Spinal cord (tissue), 10 donors: ENCODE results near the gene TNNI3. TPM values are rescaled to one million over a fixed set of nuclear protein-coding genes. Genes with fewer than 3 reads are reported as not detected.
A peak's percentile ranks its signal among the peaks of the same experiment; 100 is the strongest.
"Not testable (repeated sequence)": the region's sequence is repeated elsewhere in the genome, so short reads cannot be mapped to it uniquely, and the experiment has no call there.

Source experiments
- DNase-seq, 6 donors: peaks; one replicate each; pipeline versions ENCODE4 v3.0.0 to v3.0.0-alpha.2; 2013 to 2015; ENCODE audit warnings: low spot score in 6 of 6, low read depth in 4 of 6
- H3K27ac ChIP-seq: one replicate; pipeline ENCODE4 v1.5.1; 2013; ENCODE audit warnings: low read depth, low read length, control low read depth
- H3K27me3 ChIP-seq: one replicate; pipeline ENCODE4 v1.6.1; 2013; ENCODE audit warnings: low read length; ENCODE audit not compliant: control insufficient read depth, insufficient read depth
- H3K36me3 ChIP-seq: one replicate; pipeline ENCODE4 v1.6.1; 2013; ENCODE audit warnings: low read length; ENCODE audit not compliant: control insufficient read depth, insufficient read depth
- H3K4me1 ChIP-seq: one replicate; pipeline ENCODE4 v1.6.1; 2013; ENCODE audit warnings: low read length; ENCODE audit not compliant: control insufficient read depth, insufficient read depth
- H3K4me3 ChIP-seq: one replicate; pipeline ENCODE4 v1.5.1; 2013; ENCODE audit warnings: low read depth, low read length, control low read depth
- H3K9me3 ChIP-seq: one replicate; pipeline ENCODE4 v1.6.1; 2013; ENCODE audit warnings: low read length; ENCODE audit not compliant: control insufficient read depth, insufficient read depth
- WGBS: methylation state at CpG from one replicate; pipeline ENCODE4 v1.1.5; 2013; ENCODE audit warnings: missing lambda C conversion rate; ENCODE audit not compliant: insufficient coverage; 5-methylcytosine and 5-hydroxymethylcytosine counted together
- polyA plus RNA-seq, 2 donors: library from polyadenylated mRNA; unstranded; fragments of 120-200 nt; gene quantifications; one replicate each; pipeline ENCODE4 v1.2.1, GENCODE V29; 2013; ENCODE audit not compliant: insufficient read length in 2 of 2
- total RNA-seq, 2 donors: library from RNA; depleted of rRNA in 1 of 2; stranded (reverse); fragments of 120-200 nt in 1 of 2; fragments of >200 nt in 1 of 2; gene quantifications; one replicate each; pipeline versions ENCODE4 v1.2.3 to v1.2.4, GENCODE V29; 2013 to 2014
- donor health status: healthy.

Gene TNNI3
- total and polyA plus RNA-seq, 4 donors = 3.2 to 5.5 (median 4.3) TPM

DNA sequence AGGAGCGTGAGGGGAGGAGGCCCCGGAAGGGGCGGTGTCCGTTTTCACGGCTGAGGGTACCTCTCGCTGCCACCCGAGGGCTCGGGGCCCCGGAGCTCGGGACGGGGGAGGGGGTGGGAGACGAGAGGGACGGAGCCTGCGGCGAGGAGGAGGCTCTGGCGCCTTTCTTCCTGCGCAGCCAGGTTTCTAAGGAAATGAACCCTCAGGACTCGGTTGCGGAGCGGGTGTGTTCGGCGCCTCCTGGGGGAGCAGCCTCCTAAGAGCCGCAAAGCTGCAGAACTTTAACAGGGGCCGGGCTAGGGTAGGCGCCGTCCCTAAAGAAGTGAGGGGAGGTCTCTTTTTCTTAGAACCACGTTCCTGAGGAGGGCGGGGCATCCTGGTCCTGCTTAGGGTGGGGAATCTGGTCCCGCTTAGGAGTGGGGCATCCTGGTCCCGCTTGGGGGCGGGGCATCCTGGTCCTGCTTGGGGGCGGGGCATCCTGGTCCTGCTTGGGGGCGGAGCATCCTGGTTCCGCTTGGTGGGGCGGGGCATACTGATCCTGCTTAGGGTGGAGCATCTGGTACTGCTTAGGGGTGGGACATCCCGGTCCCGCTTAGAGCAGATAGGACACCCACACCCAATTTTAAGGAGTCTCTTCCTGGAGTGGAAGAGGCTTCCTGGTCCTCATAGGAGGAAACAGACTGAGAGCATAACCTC lies 16.3 kb upstream of the TNNI3 start:
- Histone ChIP-seq H3K4me3 (peak overlapping the region; percentile 21), H3K4me1 (peaks cover 37% of the 10 kb centered on the region), H3K36me3 (peaks cover 26% of the 10 kb centered on the region), H3K27ac (no peak overlapping the region), H3K9me3 (no peaks in the 10 kb centered on the region), H3K27me3 (peaks cover 41% of the 10 kb centered on the region)
- 6% methylated on average over 18 of the region's 37 CpGs for WGBS
- peak in 1 of 6 donors; percentile 43 for DNase-seq

DNA sequence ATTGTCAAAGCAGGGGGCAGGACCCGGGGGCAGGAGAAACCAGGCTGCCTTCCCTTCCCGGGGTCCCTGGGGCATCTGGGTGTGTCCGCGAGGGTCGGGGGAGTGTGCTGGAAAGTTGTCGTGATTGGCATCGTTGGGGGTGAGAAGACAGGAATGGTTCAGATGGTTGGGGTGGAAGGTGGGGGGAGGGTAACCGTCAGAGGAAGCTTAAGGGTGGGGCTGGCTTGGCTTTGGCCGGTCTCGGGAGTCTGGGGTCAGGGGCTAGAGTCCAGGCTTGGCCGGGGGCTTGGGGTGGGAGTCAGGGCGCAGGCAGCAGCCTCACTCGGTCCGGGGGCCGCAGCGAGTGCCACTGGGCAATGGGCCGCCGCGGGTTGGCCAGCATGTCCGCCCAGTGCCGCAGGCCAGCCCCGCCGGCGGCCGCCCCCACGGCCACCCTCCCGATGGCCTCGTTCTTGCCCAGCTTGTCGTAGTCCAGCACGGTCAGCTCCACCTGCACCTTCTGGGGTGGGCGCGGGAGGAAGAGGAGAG lies 15.7 kb upstream of the TNNI3 start:
- H3K9me3 ChIP-seq = no peaks in the 10 kb centered on the region
- WGBS = 10% methylated on average over 32 of the region's 32 CpGs
- H3K27me3 ChIP-seq = peaks cover 41% of the 10 kb centered on the region
- no peak for DNase-seq
- peaks cover 31% of the 10 kb centered on the region for H3K4me1 ChIP-seq
- H3K4me3 ChIP-seq = peak overlapping the region; percentile 21
- H3K36me3 ChIP-seq = peaks cover 26% of the 10 kb centered on the region
- no peak overlapping the region for H3K27ac ChIP-seq

DNA sequence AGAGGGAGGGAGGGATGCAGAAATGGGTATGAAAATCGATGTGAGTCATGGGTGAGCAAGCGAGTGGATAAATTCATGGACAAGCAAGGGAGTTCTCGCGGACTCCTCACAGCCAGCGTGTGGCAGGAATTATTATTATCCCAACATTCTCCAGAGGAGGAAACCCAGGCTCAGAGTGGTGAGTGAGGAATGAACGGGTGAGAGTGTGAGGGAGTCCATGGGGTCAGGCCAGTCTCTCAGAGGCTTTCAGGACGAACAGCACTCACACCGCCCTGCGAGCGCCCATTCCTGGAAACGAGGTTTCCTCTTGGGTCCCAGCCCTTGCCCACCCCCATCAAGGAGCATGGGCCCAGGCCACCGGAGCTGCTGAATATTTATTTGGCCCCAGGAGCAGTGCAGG lies 15.2 kb upstream of the TNNI3 start:
- Histone ChIP-seq H3K4me3 (no peak overlapping the region), H3K27ac (no peak overlapping the region)
- 18% methylated on average over 9 of the region's 12 CpGs for WGBS

DNA sequence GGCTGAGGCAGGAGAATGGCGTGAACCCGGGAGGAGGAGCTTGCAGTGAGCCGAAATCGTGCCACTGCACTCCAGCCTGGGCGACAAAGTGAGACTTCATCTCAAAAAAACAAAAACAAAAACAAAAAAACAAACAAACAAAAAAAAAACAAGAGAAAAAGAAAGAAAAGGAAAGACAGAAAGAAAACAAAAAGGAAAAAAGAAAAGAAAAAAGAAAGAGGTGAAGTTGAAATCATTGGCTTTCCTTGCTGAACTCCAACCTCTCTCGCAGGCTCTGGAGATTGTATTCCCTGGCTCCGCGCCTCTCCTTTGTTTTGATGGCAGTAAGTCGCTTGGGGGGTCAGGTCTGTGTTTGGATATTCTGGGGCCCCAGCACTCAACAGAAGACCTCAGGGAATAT lies 14.8 kb upstream of the TNNI3 start:
- 49% methylated on average over 4 of the region's 9 CpGs for WGBS
- not testable (repeated sequence) for H3K4me3 ChIP-seq, DNase-seq, H3K27ac ChIP-seq, H3K9me3 ChIP-seq
- Histone ChIP-seq H3K4me1 (peaks cover 30% of the 10 kb centered on the region), H3K27me3 (peaks cover 46% of the 10 kb centered on the region), H3K36me3 (peaks cover 17% of the 10 kb centered on the region)

More for the DNA sequence above, 15.2 kb upstream of the TNNI3 start:
- H3K4me1 ChIP-seq = peaks cover 26% of the 10 kb centered on the region
- H3K36me3 ChIP-seq = peaks cover 21% of the 10 kb centered on the region
- DNase-seq = no peak
- peaks cover 42% of the 10 kb centered on the region for H3K27me3 ChIP-seq
- H3K9me3 ChIP-seq = no peaks in the 10 kb centered on the region

DNA sequence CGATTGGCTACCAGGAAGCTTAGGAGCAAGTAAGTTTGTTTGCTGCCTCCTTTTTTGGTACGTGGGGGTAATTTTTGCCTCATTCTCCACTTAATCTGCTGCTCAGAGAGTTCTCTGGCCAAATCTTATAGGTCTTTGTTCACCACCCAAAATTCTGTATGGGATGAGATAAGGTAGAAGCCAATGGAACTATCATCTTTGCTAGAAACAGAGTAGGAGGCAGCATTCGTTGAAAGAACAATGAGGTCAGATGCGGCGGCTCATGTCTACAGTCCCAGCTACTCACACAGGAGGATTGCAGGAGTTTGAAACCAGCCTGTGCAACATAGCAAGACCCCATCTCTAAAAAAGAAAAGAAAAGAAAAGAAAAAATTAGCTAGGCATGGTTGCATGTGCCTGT lies 13.9 kb upstream of the TNNI3 start:
- Histone ChIP-seq H3K36me3 (peaks cover 13% of the 10 kb centered on the region), H3K27ac (no peak overlapping the region), H3K4me1 (peaks cover 38% of the 10 kb centered on the region), H3K27me3 (peaks cover 53% of the 10 kb centered on the region), H3K9me3 (no peaks in the 10 kb centered on the region), H3K4me3 (no peak overlapping the region)
- DNase-seq = no peak
- no CpG with 5 or more reads among the region's 5 CpGs for WGBS

DNA sequence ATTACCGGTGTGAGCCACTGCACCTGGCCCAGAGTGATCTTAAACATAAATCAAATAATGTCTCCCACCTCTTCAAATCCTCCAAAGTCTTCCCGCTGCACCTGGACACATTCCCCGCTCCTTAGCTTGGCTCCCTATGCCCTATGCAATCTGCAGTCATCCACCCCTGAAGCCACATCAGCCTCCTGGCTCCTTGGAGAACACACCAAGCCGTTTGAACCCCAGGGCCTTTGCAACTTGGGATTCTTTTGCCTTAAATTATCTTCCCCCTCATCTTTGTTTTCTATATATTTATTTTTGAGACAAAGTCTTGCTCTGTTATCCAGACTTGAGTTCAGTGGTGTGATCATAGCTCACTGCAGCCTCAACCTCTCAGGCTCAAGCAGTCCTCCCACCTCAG lies 11.6 kb upstream of the TNNI3 start:
- Histone ChIP-seq H3K27me3 (peaks cover 39% of the 10 kb centered on the region), H3K4me1 (peaks cover 37% of the 10 kb centered on the region), H3K27ac (no peak overlapping the region), H3K9me3 (no peaks in the 10 kb centered on the region), H3K36me3 (peaks cover 8% of the 10 kb centered on the region), H3K4me3 (no peak overlapping the region)
- 75% methylated on average over 3 of the region's 4 CpGs for WGBS
- no peak for DNase-seq

DNA sequence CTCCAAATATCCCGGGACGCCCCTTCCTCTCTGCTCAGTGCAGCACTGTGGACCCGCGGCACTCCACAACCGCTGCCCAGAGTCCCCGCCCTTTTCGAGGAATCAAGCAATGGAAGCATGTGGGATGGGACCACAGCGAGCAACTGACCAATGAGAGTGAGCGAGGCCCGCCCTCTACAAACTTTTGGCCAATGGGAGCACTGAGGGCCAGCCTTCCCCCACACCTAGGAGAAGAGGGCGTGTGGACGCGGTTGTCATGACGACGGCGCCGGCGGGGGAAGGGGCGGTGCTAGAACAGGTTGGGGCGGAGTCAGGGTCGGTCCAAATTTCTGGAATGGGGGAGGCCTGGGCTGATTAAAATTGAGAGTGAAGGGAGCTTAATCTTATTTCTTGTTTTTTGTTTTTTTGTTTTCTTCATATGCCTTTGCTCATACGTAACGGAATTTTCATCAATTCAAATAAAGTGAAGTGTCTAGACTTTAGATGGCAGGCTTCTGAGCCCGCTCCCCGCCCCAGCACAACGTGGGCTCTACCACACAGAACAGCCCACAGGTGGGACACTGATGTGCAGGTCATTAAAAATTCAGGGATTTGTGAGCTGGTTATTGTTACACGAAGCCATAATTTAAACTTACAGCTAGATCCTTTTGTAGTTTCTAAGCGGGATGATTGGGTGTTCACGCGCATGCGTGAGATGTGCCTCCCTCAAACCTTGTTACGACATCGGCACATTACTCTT lies 9.2 kb upstream of the TNNI3 start, which contains the start of gene DNAAF3:
TSS of gene DNAAF3 (minus strand) at position 84 of the 739 bp plus-strand sequence. CDS start 200 bp downstream, outside the sequence.
- Histone ChIP-seq H3K36me3 (no peaks in the 10 kb centered on the region), H3K9me3 (no peaks in the 10 kb centered on the region), H3K4me3 (peak within 1 kb of the TSS; percentile 45), H3K27ac (no peak within 1 kb of the TSS), H3K4me1 (peaks cover 23% of the 10 kb centered on the region), H3K27me3 (peaks cover 36% of the 10 kb centered on the region)
- whole genome bisulfite sequencing = 2% methylated on average over 17 of the region's 33 CpGs
- DNase-seq = peak; percentile 78 to 99 (median 88)

DNA sequence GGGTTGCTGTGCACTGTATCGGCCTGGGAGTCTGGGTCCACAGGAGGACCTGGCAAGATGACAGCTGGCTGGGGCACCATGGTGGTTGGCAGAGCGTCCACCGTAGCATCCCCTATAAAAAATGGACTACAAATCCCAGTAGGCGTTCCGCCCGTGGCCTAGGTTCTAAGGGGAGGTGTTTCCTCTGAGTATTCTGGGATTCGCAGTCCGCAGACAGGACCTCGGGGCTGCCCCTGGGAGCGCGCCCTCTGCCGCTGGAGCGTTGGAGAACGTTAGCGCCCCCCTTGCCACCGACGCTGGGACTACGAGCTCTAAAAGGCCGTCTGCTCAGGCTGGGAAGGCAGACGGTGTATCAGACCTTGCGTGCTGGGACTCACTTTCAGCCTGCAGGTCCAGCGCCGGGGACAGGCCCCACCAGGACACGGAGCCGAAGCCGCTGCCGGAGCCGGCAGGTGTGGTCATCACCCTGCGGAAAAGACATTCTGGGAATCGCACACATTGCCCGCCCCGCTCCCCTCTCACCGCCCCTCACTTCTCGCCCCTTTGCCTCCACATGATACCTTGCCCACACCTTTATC lies 8.5 kb upstream of the TNNI3 start:
- Histone ChIP-seq H3K9me3 (no peaks in the 10 kb centered on the region), H3K4me1 (peaks cover 23% of the 10 kb centered on the region), H3K36me3 (no peaks in the 10 kb centered on the region), H3K4me3 (peak overlapping the region; percentile 45), H3K27ac (no peak overlapping the region), H3K27me3 (peaks cover 42% of the 10 kb centered on the region)
- peak in 3 of 6 donors; percentile 28 to 83 (median 74) for DNase-seq
- WGBS = 3% methylated on average over 29 of the region's 34 CpGs

DNA sequence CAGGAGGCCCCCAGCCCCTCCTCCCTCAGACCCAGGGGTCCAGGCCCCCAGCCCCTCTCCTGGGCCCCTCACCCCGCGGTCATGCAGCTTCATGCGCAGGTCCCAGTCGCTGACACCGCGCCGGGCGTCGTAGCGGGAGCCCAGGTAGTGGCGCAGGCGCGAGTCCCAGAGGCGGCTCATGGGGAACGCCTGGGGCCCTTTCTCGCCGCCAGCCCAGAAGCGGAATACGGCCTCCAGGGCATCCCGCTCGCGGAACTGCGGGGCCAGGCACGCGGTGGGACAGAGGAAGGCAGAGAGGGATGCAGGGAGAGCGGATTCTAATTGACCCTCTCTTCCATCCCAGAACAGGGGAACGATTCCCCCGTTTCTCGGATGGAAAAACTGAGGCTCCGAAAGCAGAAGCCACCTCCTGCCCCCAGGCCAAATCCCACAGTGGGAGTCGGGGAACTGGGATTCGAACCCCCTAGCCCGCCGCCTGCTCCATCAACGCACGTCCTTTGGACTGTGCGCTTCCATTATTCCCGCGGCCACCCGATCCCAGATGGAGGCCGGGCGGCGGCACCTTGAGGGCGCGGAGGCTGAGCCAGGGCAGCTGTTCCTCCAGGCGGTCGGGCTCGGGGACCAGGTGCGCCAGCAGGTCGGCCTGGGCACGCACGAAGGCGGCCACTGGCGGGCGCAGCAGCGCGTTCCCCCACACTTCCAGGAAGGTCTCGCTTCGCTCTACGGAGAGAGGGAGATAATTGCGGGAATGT lies 4.2 kb upstream of the TNNI3 start:
- no peak for DNase-seq
- H3K36me3 ChIP-seq = no peaks in the 10 kb centered on the region
- H3K27me3 ChIP-seq = peaks cover 55% of the 10 kb centered on the region
- H3K4me1 ChIP-seq = peaks cover 19% of the 10 kb centered on the region
- no peak overlapping the region for H3K4me3 ChIP-seq
- no peaks in the 10 kb centered on the region for H3K9me3 ChIP-seq
- 15% methylated on average over 50 of the region's 61 CpGs for WGBS
- no peak overlapping the region for H3K27ac ChIP-seq
